ENCODE data around the gene RNF213.

DNA sequence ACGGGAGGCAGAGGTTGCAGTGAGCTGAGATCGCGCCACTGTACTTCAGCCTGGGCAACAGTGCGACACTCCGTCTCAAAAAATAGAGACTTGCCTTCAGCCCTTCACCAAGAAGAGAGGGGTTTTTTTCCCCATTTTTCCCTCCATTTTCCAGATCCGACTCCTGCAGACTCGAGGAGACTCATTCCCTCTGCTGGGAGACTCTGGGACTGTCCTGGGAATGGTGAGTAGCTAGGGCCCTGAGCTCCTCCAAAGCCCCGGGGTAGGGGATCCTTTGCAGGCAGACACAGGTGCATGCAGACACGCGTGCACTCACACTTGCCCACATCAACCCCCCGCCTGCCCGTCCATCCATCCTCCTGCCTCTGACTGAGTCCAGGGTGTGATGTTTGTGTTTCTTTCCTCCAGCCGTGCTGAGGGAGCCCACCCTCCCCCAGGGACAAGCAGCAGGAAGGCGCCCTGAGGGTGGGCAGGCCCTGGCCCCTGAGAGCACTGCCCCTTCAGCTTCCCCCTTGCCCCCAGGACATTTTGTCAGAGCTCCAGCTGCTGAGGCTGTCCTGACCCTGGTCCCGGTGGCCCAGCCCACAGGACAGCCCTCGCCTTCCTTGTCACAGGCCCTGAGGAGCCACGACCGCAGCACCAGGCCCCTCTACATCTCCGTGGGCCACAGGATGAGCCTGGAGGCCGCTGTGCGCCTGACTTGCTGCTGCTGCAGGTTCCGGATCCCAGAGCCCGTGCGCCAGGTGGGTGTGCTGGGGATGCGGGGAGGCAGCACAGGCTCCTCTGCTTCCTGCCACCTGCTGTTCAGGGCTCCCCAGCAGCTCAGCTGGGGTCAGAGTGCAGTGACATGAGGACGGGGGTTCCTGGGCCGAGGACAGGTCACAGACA, 164.5 kb downstream of the RNF213 start:
- TF ChIP-seq, protein P1, sequence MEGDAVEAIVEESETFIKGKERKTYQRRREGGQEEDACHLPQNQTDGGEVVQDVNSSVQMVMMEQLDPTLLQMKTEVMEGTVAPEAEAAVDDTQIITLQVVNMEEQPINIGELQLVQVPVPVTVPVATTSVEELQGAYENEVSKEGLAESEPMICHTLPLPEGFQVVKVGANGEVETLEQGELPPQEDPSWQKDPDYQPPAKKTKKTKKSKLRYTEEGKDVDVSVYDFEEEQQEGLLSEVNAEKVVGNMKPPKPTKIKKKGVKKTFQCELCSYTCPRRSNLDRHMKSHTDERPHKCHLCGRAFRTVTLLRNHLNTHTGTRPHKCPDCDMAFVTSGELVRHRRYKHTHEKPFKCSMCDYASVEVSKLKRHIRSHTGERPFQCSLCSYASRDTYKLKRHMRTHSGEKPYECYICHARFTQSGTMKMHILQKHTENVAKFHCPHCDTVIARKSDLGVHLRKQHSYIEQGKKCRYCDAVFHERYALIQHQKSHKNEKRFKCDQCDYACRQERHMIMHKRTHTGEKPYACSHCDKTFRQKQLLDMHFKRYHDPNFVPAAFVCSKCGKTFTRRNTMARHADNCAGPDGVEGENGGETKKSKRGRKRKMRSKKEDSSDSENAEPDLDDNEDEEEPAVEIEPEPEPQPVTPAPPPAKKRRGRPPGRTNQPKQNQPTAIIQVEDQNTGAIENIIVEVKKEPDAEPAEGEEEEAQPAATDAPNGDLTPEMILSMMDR (IDR thresholded peaks at IDR 0.05) = no peak
- no peak for TF ChIP-seq POLR2A (IDR thresholded peaks at IDR 0.05)
